Measurements from ENCODE around the gene RALGPS1. TPM values are rescaled to one million over a fixed set of nuclear protein-coding genes. Genes with fewer than 3 reads are reported as not detected.

The RALGPS1 gene
- total and polyA plus RNA-seq, 10 donors: 2.5 to 27.3 (median 14.1) TPM

GRCh38 chr9:127166651-127167524 is 252.3 kb downstream of the RALGPS1 start:
- intact Hi-C loops (cut with DNase I; ENCODE audit: low total_unique reads): no loop called here
- WGBS, 5 donors: 73 to 81% (median 78%) methylated on average over 12 of the region's 12 CpGs
- TF ChIP-seq CTCF (IDR thresholded peaks at IDR 0.05 in 8 of 11, conservative IDR thresholded peaks at IDR 0.05 in 3 of 11) (no peak), POLR2A (IDR thresholded peaks at IDR 0.05) (no peak), POLR2AphosphoS5 (IDR thresholded peaks at IDR 0.05) (peak in 1 of 3 donors; percentile 17)

DNA sequence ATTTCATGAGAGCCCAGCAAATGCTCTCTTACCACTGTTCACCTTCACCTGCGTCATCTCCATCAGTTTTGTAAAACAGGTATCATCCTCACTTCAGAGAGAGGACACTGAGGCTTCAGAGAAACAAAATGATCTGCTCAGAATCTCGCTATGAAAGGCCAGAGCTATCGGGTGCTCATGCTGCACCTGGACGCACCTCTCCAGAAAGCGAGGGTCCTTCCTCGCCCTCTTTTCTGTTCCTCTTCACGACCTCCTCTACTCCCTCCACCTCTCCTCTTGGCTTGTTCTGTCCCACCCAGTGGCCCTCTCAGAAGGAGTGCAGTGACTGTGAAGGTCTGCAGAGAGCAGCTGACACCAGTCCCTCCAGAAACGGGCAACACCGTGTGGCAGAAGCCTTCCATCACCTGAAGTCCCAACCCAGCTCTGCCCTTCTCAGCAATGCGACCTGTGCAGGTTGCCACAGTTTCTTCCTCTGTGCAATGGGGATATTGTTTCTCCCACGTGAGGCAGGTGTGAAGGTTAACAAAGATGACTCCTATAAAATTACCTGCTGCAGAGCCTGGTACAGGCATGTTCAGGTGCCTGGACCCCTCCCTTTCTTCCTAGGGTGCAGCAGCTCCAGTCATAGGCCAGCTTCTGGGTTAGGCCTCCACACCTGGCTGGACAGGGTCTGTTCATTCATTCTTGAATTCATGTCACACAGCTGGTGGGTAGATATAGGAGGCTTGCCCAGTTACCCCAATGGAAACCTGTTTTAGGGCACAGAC is 253.2 kb downstream of the RALGPS1 start:
- Histone ChIP-seq H3K27ac (no peak overlapping the region), H3K27me3 (replicated peaks in 1 of 7) (no peaks in the 10 kb centered on the region), H3K9me3 (no peaks in the 10 kb centered on the region), H3K4me1 (peaks cover 0 to 34% (median 23%) of the 10 kb centered on the region in 6 donors), H3K4me3 (no peak overlapping the region), H3K36me3 (peaks cover 0 to 10% (median 0%) of the 10 kb centered on the region in 6 donors)
- intact Hi-C loops (cut with DNase I; ENCODE audit: low total_unique reads): no loop called here
- 80 to 91% (median 86%) methylated on average over 11 of the region's 11 CpGs for WGBS, 5 donors
- no peak for TF ChIP-seq CTCF (IDR thresholded peaks at IDR 0.05 in 8 of 11, conservative IDR thresholded peaks at IDR 0.05 in 3 of 11)
- no peak for TF ChIP-seq POLR2A (IDR thresholded peaks at IDR 0.05)
- TF ChIP-seq POLR2AphosphoS5 (IDR thresholded peaks at IDR 0.05): no peak
- DNase-seq: no peak

More at GRCh38 chr9:127166651-127167524, 252.3 kb downstream of the RALGPS1 start:
- Histone ChIP-seq H3K36me3 (peaks cover 0 to 10% (median 0%) of the 10 kb centered on the region in 6 donors), H3K4me3 (no peak overlapping the region), H3K9me3 (no peaks in the 10 kb centered on the region), H3K27ac (peak overlapping the region in 1 of 8 donors; percentile 15), H3K27me3 (replicated peaks in 1 of 7) (no peaks in the 10 kb centered on the region), H3K4me1 (peaks cover 0 to 43% (median 29%) of the 10 kb centered on the region in 6 donors)
- DNase-seq: peak; percentile 86

- Histone ChIP-seq H3K27me3 (replicated peaks in 1 of 7) (no peaks in the 10 kb centered on the region), H3K27ac (no peak overlapping the region), H3K9me3 (no peaks in the 10 kb centered on the region), H3K4me1 (peaks cover 0 to 22% (median 11%) of the 10 kb centered on the region in 6 donors), H3K4me3 (no peak overlapping the region), H3K36me3 (peaks cover 0 to 10% (median 0%) of the 10 kb centered on the region in 6 donors)
- no peak for DNase-seq
- TF ChIP-seq POLR2A (IDR thresholded peaks at IDR 0.05) (no peak), POLR2AphosphoS5 (IDR thresholded peaks at IDR 0.05) (no peak), CTCF (IDR thresholded peaks at IDR 0.05 in 8 of 11, conservative IDR thresholded peaks at IDR 0.05 in 3 of 11) (no peak)
- WGBS, 5 donors: 91 to 99% (median 93%) methylated on average over 8 to 10 of the region's 10 CpGs
- intact Hi-C loops (cut with DNase I; ENCODE audit: low total_unique reads): no loop called here
Observed at GRCh38 chr9:127168756-127169574, 254.4 kb downstream of the RALGPS1 start.
